ENCODE results near the gene PUDP.
"Not testable (repeated sequence)": the region's sequence is repeated elsewhere in the genome, so short reads cannot be mapped to it uniquely, and the experiment has no call there.

Gene PUDP

DNA sequence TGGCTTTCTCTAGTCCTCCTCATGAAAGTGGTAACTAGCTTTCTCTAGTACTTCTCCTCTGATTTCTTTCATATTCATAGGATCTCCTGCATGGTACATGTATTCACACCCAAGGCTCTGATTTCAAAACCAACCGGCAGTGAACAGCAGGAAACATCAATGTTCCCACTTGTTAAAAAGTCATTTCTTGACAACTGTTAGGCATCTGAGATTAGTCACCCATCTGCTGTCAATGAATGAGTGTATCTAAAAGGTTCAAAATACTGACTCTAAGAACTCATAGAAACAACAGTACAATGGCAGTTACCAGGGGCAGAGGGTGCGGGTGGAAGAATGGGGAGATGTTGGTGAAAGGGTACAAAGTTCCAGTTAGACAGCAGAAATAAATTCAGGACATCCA is 31.5 kb upstream of the PUDP start:
- DNase-seq (ENCODE audit: extremely low read depth, low read depth), result no peak
- TF ChIP-seq, protein P1, sequence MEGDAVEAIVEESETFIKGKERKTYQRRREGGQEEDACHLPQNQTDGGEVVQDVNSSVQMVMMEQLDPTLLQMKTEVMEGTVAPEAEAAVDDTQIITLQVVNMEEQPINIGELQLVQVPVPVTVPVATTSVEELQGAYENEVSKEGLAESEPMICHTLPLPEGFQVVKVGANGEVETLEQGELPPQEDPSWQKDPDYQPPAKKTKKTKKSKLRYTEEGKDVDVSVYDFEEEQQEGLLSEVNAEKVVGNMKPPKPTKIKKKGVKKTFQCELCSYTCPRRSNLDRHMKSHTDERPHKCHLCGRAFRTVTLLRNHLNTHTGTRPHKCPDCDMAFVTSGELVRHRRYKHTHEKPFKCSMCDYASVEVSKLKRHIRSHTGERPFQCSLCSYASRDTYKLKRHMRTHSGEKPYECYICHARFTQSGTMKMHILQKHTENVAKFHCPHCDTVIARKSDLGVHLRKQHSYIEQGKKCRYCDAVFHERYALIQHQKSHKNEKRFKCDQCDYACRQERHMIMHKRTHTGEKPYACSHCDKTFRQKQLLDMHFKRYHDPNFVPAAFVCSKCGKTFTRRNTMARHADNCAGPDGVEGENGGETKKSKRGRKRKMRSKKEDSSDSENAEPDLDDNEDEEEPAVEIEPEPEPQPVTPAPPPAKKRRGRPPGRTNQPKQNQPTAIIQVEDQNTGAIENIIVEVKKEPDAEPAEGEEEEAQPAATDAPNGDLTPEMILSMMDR (IDR thresholded peaks at IDR 0.05; ENCODE audit: low read depth, low read length), result no peak

DNA sequence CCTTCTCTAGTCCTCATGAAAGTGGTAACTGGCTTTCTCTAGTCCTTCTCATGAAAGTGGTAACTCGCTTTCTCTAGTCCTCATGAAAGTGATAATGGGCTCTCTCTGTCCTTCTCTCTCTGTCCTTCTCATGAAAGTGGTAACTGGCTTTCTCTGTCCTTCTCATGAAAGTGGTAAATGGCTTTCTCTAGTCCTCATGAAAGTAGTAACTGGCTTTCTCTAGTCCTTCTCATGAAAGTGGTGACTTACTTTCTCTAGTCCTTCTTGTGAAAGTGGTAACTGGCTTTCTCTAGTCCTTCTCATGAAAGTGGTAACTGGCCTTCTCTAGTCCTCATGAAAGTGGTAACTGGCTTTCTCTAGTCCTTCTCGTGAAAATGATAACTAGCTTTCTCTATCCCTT is 30.9 kb upstream of the PUDP start:
- DNase-seq (ENCODE audit: extremely low read depth, low read depth), result not testable (repeated sequence)

GRCh38 chrX:7170898-7171297 is 22.9 kb upstream of the PUDP start:
- TF ChIP-seq, protein P1 (IDR thresholded peaks at IDR 0.05; ENCODE audit: low read depth, low read length), result peak; percentile 11; the same call in 1 of the 2 replicates
- DNase-seq (ENCODE audit: extremely low read depth, low read depth), result no peak

DNA sequence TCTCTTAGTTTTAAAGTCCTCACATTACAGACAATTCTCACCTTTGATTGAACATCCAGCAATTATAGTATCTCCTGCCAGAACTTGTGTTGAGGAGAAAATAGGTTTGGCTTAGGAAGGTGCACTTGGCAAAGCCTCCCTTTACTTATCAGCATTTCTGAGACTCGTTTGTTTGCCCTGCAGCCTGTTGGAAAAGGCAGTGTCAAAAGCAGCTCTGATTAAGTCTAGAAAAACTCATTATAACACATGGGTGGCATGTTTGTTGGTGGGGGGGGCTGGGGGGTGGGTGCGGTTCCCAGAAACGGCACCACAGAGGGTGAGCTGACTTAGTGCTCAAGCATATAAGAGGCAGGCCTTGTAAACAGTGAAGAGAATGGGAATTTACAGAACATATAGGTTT is 21.7 kb upstream of the PUDP start:
- TF ChIP-seq, protein P1 (IDR thresholded peaks at IDR 0.05; ENCODE audit: low read depth, low read length), result no peak
- DNase-seq (ENCODE audit: extremely low read depth, low read depth), result no peak

DNA sequence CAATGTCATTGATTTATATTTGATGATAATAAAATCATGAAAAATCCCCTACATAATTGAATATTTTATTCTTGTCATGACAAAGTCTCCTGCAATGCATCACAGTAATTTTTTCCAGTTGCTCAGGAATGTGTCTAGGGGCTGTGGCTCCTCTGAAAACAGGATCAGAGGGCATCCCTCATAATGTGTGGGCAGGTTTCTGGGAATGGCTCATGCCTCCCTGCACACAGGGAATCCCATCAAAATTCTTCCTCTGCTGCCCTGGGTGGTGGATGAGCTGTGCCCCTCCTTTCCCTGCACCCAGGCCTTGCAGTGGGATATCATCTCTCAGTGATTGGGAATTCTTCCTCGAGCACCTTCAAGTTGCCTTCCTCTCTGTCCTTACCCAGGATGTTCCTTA is 20.4 kb upstream of the PUDP start:
- DNase-seq (ENCODE audit: extremely low read depth, low read depth), result no peak
- TF ChIP-seq, protein P1 (IDR thresholded peaks at IDR 0.05; ENCODE audit: low read depth, low read length), result no peak

DNA sequence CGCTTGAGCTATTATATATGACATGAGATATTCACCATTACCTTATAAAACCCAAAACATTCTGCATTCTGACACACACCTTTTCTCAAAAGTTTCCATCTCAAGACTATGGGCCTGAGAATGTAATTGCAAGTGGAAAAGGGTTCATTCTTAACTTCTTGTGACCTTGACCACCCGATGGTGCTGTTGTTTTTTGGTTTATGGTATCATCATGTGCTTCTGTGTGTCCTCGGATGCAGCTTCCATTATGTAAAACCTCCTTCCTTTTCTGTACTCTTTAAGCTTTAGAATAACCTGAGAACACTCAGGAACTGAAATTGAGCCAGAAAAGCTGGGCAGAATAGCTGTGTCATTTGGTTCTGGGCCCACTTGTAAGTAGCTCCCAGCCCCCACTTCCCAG is 16.2 kb upstream of the PUDP start:
- DNase-seq (ENCODE audit: extremely low read depth, low read depth), result no peak
- TF ChIP-seq, protein P1 (IDR thresholded peaks at IDR 0.05; ENCODE audit: low read depth, low read length), result no peak

GRCh38 chrX:7163146-7163677 is 15.3 kb upstream of the PUDP start:
- DNase-seq (ENCODE audit: extremely low read depth, low read depth), result no peak
- TF ChIP-seq, protein P1 (IDR thresholded peaks at IDR 0.05; ENCODE audit: low read depth, low read length), result no peak

- TF ChIP-seq, protein P1 (IDR thresholded peaks at IDR 0.05; ENCODE audit: low read depth, low read length), result no peak
- DNase-seq (ENCODE audit: extremely low read depth, low read depth), result no peak
These were observed 11.4 kb upstream of the PUDP start for GRCh38 chrX:7159149-7159861.

Data from AG09319 (cell line).